Measurements from ENCODE around the gene MIB2.

- no peak for TF ChIP-seq CTCF (IDR thresholded peaks at IDR 0.05)
- peak in 1 of 2 donors; percentile 37 for TF ChIP-seq POLR2A (IDR thresholded peaks at IDR 0.05)
Observed at GRCh38 chr1:1615256-1616044, at the start of gene MIB2.

All from lower leg skin (tissue), 3 donors.